GM21381 (cell line): ENCODE measurements around the gene MGMT.

Source experiments
- ATAC-seq: cut with Tn5 transposase; IDR thresholded peaks from one replicate; pipeline ENCODE4 v1.9.1; 2021; ENCODE audit warnings: mild to moderate bottlenecking, moderate library complexity; ENCODE audit not compliant: unreplicated experiment

Gene MGMT

GRCh38 chr10:129704786-129705525 is 237.9 kb downstream of the MGMT start:
- ATAC-seq: no peak

GRCh38 chr10:129705676-129706075 is 238.6 kb downstream of the MGMT start:
- ATAC-seq: no peak

- ATAC-seq: no peak
These were observed 239.0 kb downstream of the MGMT start for GRCh38 chr10:129706081-129706480.

GRCh38 chr10:129706523-129706922 is 239.5 kb downstream of the MGMT start:
- ATAC-seq: no peak

GRCh38 chr10:129707406-129708388 is 240.7 kb downstream of the MGMT start:
- no peak for ATAC-seq

GRCh38 chr10:129709101-129709500 is 242.1 kb downstream of the MGMT start:
- ATAC-seq: no peak

- ATAC-seq: no peak
These were observed 242.8 kb downstream of the MGMT start for GRCh38 chr10:129709627-129710509.

GRCh38 chr10:129710510-129710847 is 243.4 kb downstream of the MGMT start:
- no peak for ATAC-seq

GRCh38 chr10:129711291-129711690 is 244.2 kb downstream of the MGMT start:
- no peak for ATAC-seq

GRCh38 chr10:129712000-129712399 is 245.0 kb downstream of the MGMT start:
- ATAC-seq: no peak

- no peak for ATAC-seq
These were observed 246.7 kb downstream of the MGMT start for GRCh38 chr10:129713659-129714265.

- ATAC-seq: no peak
These were observed 248.8 kb downstream of the MGMT start for GRCh38 chr10:129715805-129716204.

- ATAC-seq: no peak
These were observed 249.2 kb downstream of the MGMT start for GRCh38 chr10:129716211-129716681.

- ATAC-seq: no peak
These were observed 249.8 kb downstream of the MGMT start for GRCh38 chr10:129716881-129717280.

GRCh38 chr10:129717816-129718547 is 250.9 kb downstream of the MGMT start:
- no peak for ATAC-seq

- no peak for ATAC-seq
These were observed 251.7 kb downstream of the MGMT start for GRCh38 chr10:129718548-129719414.

GRCh38 chr10:129719415-129719739 is 252.3 kb downstream of the MGMT start:
- no peak for ATAC-seq

- ATAC-seq: no peak
These were observed 253.0 kb downstream of the MGMT start for GRCh38 chr10:129719889-129720590.
